ENCODE measurements around the gene HABP4. TPM values are rescaled to one million over a fixed set of nuclear protein-coding genes. Genes with fewer than 3 reads are reported as not detected.

The HABP4 gene
- total RNA-seq, 1 donor from 2014 or later = 11.1 TPM

GRCh38 chr9:96419691-96419969 is 30.3 kb upstream of the HABP4 start:
- DNase-seq (ENCODE audit: low spot score) = no peak
- Mint-ChIP-seq H3K27ac (peak overlapping the region; percentile 85), H3K4me3 (peak overlapping the region; percentile 86), H3K4me1 (ENCODE audit: low read depth) (peaks cover 29% of the 10 kb centered on the region), H3K9me3 (no peaks in the 10 kb centered on the region), H3K36me3 (ENCODE audit: low read depth) (peaks cover 6% of the 10 kb centered on the region), H3K27me3 (ENCODE audit: insufficient read depth) (no peaks in the 10 kb centered on the region)
- intact Hi-C loops (cut with micrococcal nuclease) = loop anchor here (1.0 to 10.0 kb wide), 9 partner anchors 92 to 1213 kb away; partner anchors contain the start of genes CTSV, FANCC, NCBP1 and TSTD2

GRCh38 chr9:96420468-96421219 is 29.3 kb upstream of the HABP4 start:
- Mint-ChIP-seq H3K27me3 (ENCODE audit: insufficient read depth) (no peaks in the 10 kb centered on the region), H3K4me1 (ENCODE audit: low read depth) (peaks cover 33% of the 10 kb centered on the region), H3K36me3 (ENCODE audit: low read depth) (peaks cover 6% of the 10 kb centered on the region), H3K4me3 (peak overlapping the region; percentile 86), H3K9me3 (no peaks in the 10 kb centered on the region), H3K27ac (peak overlapping the region; percentile 85)
- intact Hi-C loops (cut with micrococcal nuclease) = loop anchor here (2.0 kb wide), 1 partner anchor 38 kb away; the partner anchor contains the start of gene SLC35D2
- no peak for DNase-seq (ENCODE audit: low spot score)

- no peaks in the 10 kb centered on the region for H3K36me3 Mint-ChIP-seq (ENCODE audit: low read depth)
- H3K4me1 Mint-ChIP-seq (ENCODE audit: low read depth) = peaks cover 32% of the 10 kb centered on the region
- no peak overlapping the region for H3K27ac Mint-ChIP-seq
- H3K27me3 Mint-ChIP-seq (ENCODE audit: insufficient read depth) = peaks cover 4% of the 10 kb centered on the region
- intact Hi-C loops (cut with micrococcal nuclease) = no loop called here
- no peaks in the 10 kb centered on the region for H3K9me3 Mint-ChIP-seq
- no peak overlapping the region for H3K4me3 Mint-ChIP-seq
- DNase-seq (ENCODE audit: low spot score) = no peak
Observed at GRCh38 chr9:96423322-96423984, 26.5 kb upstream of the HABP4 start.

- Mint-ChIP-seq H3K9me3 (no peaks in the 10 kb centered on the region), H3K36me3 (ENCODE audit: low read depth) (no peaks in the 10 kb centered on the region), H3K27ac (peak overlapping the region; percentile 23), H3K27me3 (ENCODE audit: insufficient read depth) (peaks cover 4% of the 10 kb centered on the region), H3K4me3 (no peak overlapping the region), H3K4me1 (ENCODE audit: low read depth) (peaks cover 32% of the 10 kb centered on the region)
- intact Hi-C loops (cut with micrococcal nuclease) = no loop called here
- no peak for DNase-seq (ENCODE audit: low spot score)
Observed at GRCh38 chr9:96423985-96424336, 26.0 kb upstream of the HABP4 start.

GRCh38 chr9:96425500-96426169 is 24.3 kb upstream of the HABP4 start:
- no peak for DNase-seq (ENCODE audit: low spot score)
- Mint-ChIP-seq H3K27me3 (ENCODE audit: insufficient read depth) (peaks cover 7% of the 10 kb centered on the region), H3K4me1 (ENCODE audit: low read depth) (peaks cover 17% of the 10 kb centered on the region), H3K9me3 (no peaks in the 10 kb centered on the region), H3K27ac (no peak overlapping the region), H3K36me3 (ENCODE audit: low read depth) (no peaks in the 10 kb centered on the region), H3K4me3 (no peak overlapping the region)
- intact Hi-C loops (cut with micrococcal nuclease) = no loop called here

- H3K4me3 Mint-ChIP-seq = no peak overlapping the region
- peaks cover 8% of the 10 kb centered on the region for H3K27me3 Mint-ChIP-seq (ENCODE audit: insufficient read depth)
- peaks cover 9% of the 10 kb centered on the region for H3K4me1 Mint-ChIP-seq (ENCODE audit: low read depth)
- H3K36me3 Mint-ChIP-seq (ENCODE audit: low read depth) = no peaks in the 10 kb centered on the region
- no peaks in the 10 kb centered on the region for H3K9me3 Mint-ChIP-seq
- no peak for DNase-seq (ENCODE audit: low spot score)
- H3K27ac Mint-ChIP-seq = no peak overlapping the region
- intact Hi-C loops (cut with micrococcal nuclease) = no loop called here
Observed at GRCh38 chr9:96429732-96430131, 20.2 kb upstream of the HABP4 start.

GRCh38 chr9:96430377-96430776 is 19.6 kb upstream of the HABP4 start:
- H3K27me3 Mint-ChIP-seq (ENCODE audit: insufficient read depth) = peaks cover 8% of the 10 kb centered on the region
- no peaks in the 10 kb centered on the region for H3K9me3 Mint-ChIP-seq
- H3K4me1 Mint-ChIP-seq (ENCODE audit: low read depth) = peaks cover 8% of the 10 kb centered on the region
- no peak for DNase-seq (ENCODE audit: low spot score)
- H3K4me3 Mint-ChIP-seq = no peak overlapping the region
- no peaks in the 10 kb centered on the region for H3K36me3 Mint-ChIP-seq (ENCODE audit: low read depth)
- H3K27ac Mint-ChIP-seq = no peak overlapping the region
- intact Hi-C loops (cut with micrococcal nuclease) = no loop called here

- no peaks in the 10 kb centered on the region for H3K9me3 Mint-ChIP-seq
- H3K27me3 Mint-ChIP-seq (ENCODE audit: insufficient read depth) = peaks cover 8% of the 10 kb centered on the region
- no peak for DNase-seq (ENCODE audit: low spot score)
- no peak overlapping the region for H3K4me3 Mint-ChIP-seq
- intact Hi-C loops (cut with micrococcal nuclease) = no loop called here
- no peaks in the 10 kb centered on the region for H3K4me1 Mint-ChIP-seq (ENCODE audit: low read depth)
- no peak overlapping the region for H3K27ac Mint-ChIP-seq
- H3K36me3 Mint-ChIP-seq (ENCODE audit: low read depth) = no peaks in the 10 kb centered on the region
Observed at GRCh38 chr9:96435345-96435744, 14.6 kb upstream of the HABP4 start.

- intact Hi-C loops (cut with micrococcal nuclease) = no loop called here
- Mint-ChIP-seq H3K27me3 (ENCODE audit: insufficient read depth) (peaks cover 4% of the 10 kb centered on the region), H3K4me3 (no peak overlapping the region), H3K9me3 (no peaks in the 10 kb centered on the region), H3K4me1 (ENCODE audit: low read depth) (no peaks in the 10 kb centered on the region), H3K27ac (no peak overlapping the region), H3K36me3 (ENCODE audit: low read depth) (no peaks in the 10 kb centered on the region)
- no peak for DNase-seq (ENCODE audit: low spot score)
Observed at GRCh38 chr9:96436063-96436455, 13.9 kb upstream of the HABP4 start.

GRCh38 chr9:96436456-96437126 is 13.4 kb upstream of the HABP4 start:
- H3K27ac Mint-ChIP-seq = no peak overlapping the region
- no peak overlapping the region for H3K4me3 Mint-ChIP-seq
- intact Hi-C loops (cut with micrococcal nuclease) = no loop called here
- peaks cover under 1% of the 10 kb centered on the region for H3K36me3 Mint-ChIP-seq (ENCODE audit: low read depth)
- no peaks in the 10 kb centered on the region for H3K4me1 Mint-ChIP-seq (ENCODE audit: low read depth)
- peaks cover 4% of the 10 kb centered on the region for H3K27me3 Mint-ChIP-seq (ENCODE audit: insufficient read depth)
- DNase-seq (ENCODE audit: low spot score) = no peak
- H3K9me3 Mint-ChIP-seq = no peaks in the 10 kb centered on the region

- Mint-ChIP-seq H3K36me3 (ENCODE audit: low read depth) (peaks cover 1% of the 10 kb centered on the region), H3K4me1 (ENCODE audit: low read depth) (no peaks in the 10 kb centered on the region), H3K9me3 (no peaks in the 10 kb centered on the region), H3K27ac (no peak overlapping the region), H3K27me3 (ENCODE audit: insufficient read depth) (peaks cover 4% of the 10 kb centered on the region), H3K4me3 (no peak overlapping the region)
- intact Hi-C loops (cut with micrococcal nuclease) = no loop called here
- no peak for DNase-seq (ENCODE audit: low spot score)
Observed at GRCh38 chr9:96437454-96437853, 12.5 kb upstream of the HABP4 start.

GRCh38 chr9:96440671-96441199 is 9.2 kb upstream of the HABP4 start:
- Mint-ChIP-seq H3K4me1 (ENCODE audit: low read depth) (no peaks in the 10 kb centered on the region), H3K27ac (no peak overlapping the region), H3K9me3 (no peaks in the 10 kb centered on the region), H3K4me3 (no peak overlapping the region), H3K27me3 (ENCODE audit: insufficient read depth) (peaks cover 4% of the 10 kb centered on the region), H3K36me3 (ENCODE audit: low read depth) (peaks cover 1% of the 10 kb centered on the region)
- no peak for DNase-seq (ENCODE audit: low spot score)
- intact Hi-C loops (cut with micrococcal nuclease) = loop anchor here (1.0 to 5.0 kb wide), 2 partner anchors 211 to 412 kb away; partner anchors contain the start of gene ZNF782
